Stimulated activated CD4-positive, alpha-beta T cell treated with anti-CD3 and anti-CD28 coated beads, Interleukin-1b, Interleukin-23, amount 100 ng/mL, for 24 hours (primary cell): Measurements from ENCODE around the gene ADGRL3.
"Not testable (repeated sequence)": the region's sequence is repeated elsewhere in the genome, so short reads cannot be mapped to it uniquely, and the experiment has no call there.

Source experiments
- DNase-seq, 4 experiments: peaks; one replicate each; pipeline ENCODE4 v3.0.0-alpha.2; 2020; ENCODE audit warnings: low read depth in 4 of 4, low spot score in 1 of 4

ADGRL3 gene

DNA sequence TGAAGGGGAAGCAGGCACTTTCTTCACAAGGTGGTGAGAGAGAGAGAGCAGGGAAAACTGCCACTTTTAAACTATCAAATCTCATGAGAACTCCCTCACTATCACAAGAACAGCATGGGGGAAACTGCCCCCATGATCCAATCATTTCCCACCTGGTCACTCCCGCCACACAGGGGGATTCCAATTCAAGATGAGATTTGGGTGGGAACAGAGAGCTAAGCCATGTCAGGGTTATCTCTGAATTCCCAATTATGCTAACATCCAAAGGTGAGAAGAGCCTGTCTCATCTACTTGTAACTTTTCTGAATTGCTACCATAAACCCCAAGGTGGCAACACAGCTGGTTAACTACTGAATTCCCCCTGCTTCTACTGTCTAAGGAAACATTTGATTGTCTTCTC is 758.5 kb downstream of the ADGRL3 start:
- DNase-seq, result no peak

DNA sequence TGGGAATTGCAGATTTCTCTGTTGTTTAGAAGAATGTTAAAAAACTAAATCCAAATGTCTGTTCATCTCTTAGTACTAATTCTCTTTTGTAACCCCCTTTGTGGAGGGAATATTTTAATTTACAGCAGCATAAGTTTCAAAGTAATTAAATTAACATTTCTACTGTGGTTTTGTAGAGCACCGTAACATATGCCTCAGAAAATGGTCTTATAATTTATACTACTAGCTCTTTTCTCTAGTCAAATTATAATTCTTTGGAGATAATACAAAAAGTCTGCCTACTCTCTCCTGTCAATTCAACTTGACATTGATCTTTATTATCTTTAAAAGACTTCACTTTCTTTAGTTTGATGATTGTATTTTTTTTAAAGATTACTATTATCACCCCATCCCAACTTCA is 759.0 kb downstream of the ADGRL3 start:
- no peak for DNase-seq

DNA sequence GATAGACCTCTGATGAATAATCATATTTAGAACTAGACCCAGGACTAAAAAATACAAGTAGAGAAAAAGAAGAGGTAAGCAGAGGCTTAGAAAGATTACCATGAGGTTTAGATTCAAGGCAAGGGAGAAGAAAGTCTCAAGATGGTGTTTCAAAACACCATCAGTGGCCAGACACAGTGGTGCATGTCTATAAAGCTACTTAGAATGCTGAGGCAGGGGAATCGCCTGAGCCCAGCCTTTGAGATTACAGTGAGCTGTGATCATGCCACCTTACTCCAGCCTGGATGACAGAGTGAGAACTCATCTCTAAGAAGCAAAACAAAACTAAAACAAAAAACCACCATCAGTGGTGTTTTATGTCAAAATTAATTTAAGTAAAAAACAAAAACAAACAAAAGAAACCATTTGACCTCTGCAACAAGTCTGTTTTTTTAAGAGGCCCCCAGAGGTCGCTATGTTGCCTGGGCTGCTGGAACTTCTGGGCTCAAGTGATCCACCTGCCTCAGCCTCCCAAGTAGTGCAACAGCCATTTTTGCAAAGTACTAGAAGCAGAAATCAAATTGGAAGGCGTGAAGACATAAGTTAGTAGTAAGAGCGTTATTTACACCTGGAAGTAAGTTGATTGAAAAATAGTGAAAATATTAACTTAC is 784.3 kb downstream of the ADGRL3 start:
- no peak for DNase-seq

DNA sequence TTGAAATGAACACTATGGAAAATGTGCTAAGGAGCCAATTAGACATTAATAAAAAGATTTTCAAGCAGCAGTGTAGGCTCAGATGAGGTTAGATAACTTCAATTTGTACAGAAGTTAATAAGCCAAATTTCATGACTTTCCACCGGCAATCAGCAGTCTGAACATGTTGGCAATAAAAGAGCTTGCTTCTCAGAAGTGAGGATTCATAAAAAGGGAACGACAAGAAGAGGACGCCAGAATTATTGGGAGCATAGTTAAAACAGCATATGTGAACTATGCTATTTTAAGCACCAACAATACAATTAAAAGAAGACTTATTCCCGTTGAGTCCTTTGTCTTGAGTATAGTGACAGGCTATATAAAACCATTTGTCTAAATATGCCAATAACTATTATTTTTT is 785.3 kb downstream of the ADGRL3 start:
- no peak for DNase-seq

DNA sequence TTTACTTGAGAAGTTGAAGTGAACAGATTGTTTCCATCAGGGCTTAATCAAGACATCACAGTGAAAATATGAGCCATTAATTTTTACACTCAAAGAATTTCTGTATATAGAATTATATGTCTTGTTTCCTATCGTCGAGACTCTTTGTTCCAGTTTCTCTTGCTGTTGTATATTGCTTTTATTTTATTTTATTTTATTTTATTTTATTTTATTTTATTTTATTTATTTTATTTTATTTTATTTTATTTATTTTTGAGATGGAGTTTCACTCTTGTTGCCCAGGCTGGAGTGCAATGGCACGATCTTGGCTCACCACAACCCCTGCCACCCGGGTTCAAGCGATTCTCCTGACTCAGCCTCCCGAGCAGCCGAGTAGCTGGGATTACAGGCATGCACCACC is 786.8 kb downstream of the ADGRL3 start:
- DNase-seq, result not testable (repeated sequence)

DNA sequence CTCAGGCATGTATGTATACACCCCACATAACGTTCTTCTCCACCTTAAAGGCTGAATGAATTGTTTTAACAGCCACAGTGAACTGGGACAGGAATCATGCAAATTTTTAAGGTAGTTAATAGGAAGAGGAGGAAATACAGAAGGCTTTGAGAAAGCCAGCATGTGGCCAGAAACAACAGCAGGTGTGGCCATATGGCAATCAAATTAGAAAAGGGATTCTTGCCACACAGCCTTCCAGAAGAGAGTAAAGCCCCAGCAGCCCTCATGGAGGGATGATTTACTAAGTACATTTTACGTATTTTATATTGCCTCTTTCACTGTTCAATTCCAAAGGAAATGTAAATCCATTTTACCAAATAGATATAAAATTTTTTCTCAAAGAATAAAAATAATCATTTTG is 792.2 kb downstream of the ADGRL3 start:
- DNase-seq, result no peak

DNA sequence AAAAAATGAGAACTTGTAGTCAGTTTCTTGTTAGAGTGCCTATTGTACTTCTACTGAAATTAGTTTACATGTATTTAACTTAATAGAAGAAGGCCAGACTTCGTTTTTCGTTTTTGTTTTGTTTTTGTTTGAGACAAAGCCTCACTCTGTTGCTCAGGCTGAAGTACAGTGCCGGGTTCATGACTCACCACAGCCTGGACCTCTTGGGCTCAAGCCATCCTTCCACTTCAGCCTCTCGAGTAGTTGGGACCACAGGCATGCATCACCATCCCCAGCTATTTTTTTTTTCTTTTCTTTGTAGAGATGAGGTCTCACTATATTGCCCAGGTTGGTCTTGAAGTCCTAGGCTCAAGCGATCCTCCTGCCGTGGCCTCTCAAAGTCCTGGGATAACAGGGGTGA is 793.9 kb downstream of the ADGRL3 start:
- no peak for DNase-seq

DNA sequence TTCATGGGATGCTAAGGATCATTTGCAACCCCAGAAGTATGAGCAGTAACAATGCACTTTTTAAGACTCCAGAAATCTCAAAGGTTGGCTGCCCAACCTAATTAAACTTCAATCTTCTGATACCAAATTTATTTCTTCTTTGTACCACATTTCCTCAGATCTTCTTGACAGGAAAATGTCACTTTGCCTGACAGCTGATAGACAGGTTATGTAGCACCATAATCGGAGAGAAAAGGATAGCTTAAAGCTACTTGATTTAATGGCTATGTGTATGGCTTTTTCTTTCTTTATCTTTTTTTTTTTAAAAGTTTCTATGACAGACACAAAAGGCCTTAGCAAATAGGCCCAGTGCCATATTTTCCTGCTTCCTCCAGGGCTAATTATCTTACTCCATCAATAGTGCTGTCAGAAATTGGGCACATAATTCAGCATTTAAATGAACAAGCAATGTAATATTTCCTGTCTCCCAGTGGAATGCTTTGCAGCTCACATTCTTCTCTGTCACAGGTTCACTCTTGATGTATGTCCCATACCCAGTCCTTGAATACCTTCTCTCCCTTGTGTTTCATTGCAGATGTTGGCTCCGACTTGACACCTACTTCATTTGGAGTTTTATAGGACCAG is 795.7 kb downstream of the ADGRL3 start:
- no peak for DNase-seq

DNA sequence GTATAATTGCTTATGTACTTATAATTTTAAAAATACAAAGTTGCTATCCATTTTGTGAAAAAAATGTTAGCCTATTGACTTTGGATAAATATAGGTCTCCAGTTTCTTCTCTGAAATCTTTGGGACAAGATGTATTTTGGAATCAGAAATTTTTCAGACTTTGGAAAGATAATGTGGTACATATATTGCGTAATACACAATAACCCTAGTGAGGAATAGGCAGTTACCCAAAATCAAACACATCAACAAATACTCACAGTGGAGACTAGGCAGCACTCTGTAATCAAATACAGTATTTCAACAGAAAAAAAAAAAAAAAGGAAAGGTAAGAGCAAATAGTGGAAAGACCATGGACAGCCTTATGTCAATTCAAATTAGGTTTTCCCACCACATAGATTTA is 796.8 kb downstream of the ADGRL3 start:
- DNase-seq, result no peak

DNA sequence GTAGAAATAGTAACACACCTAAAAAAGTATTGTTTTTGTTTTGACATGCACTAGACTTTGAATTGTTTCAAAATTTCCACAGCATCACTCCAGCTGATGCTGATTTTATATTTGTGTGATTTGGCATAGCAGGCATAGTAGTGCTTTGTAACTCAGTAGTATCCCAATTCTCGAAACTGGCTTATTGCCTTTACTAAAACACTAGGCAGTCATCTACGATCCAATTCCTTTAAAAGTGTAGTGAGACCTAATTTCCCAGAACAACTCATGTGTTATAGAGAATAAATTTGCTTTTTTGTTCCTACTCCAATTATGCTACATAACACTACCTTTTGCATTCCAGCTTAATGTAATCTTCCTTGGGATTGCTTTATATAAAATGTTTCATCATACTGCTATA is 797.7 kb downstream of the ADGRL3 start:
- DNase-seq, result no peak

DNA sequence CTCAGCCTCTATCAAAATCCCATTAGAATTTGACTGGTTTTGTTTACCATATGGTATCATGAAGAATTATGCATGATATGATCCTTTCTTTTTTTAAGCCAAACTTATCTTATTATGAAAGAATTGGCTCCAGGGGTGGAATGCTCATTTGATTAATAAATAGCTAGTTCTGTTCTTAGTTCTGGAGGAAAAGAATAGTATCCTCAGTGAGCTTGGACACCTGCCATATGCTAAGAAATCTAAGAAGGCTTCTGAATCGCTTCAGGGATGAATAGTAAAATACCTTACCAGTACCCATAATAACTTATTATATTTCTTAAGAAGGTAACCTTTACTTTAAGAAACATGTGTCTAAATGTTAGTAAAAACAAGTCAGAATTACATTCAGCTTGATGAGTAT is 803.6 kb downstream of the ADGRL3 start:
- DNase-seq, result no peak

DNA sequence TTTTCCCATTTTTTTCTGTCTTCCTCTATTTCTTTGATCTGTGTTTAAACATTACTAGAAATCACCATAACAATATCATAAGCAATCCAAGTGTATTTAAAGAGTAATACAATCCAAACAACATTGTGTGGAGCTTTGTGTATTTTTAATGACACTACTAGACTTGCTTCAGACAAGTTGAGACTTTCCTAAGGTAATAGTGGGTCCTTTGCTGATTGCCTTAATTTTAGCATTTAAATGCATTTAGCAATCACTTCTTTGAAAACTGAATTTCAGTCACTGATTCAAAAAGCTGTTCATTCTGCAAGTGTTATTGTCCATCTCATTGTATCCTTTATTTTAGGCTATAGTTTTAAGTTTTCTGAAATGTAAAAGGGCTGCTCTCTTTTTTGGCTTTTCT is 804.8 kb downstream of the ADGRL3 start:
- no peak for DNase-seq

DNA sequence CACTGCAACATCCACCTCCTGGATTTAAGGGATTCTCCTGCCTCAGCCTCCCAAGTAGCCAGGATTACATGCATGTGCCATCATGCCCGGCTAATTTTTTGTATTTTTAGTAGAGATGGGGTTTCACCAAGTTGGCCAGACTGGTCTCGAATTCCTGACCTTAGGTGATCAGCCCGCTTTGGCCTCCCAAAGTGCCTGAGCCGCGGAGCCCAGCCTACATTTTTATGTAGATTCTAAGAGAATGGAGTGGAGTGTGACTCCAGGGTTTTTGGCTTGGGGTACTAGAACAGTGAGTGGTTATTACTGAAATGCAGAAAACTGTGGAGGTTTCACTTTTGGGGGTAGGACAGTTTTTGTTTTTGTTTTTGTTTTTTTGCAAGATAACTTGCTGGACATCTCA is 806.0 kb downstream of the ADGRL3 start:
- DNase-seq, result no peak

DNA sequence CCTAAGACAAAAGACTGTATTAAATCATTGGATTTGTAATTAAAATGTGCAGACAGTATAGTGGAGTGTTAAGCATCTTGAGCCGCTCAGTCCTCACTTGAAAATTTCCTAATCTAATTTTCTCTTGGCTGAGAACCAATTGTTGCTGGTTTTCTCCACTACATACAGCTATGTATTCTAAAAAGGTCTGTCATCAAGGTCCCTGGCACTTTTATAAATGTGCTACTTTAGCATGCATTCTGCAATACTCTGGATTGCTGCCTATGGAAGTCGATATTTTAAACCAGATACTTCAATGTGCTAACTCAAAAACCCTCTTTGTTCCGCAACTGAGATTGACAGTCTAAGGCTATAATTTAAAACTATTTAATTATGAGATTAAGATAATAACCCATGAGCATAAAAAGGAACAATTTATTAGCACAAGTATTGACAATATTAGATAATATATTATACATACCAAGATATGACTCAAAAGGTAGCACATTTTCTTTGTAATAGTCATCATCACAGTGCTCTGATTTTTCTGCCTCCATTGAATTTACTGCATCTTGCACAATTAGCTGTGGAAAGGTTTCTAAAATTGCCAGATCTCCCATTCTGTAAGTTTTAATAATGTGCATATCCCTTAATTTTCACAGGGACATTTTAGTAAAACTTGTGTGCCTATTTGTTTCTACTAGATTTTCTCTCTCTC is 815.1 kb downstream of the ADGRL3 start:
- DNase-seq, result no peak

DNA sequence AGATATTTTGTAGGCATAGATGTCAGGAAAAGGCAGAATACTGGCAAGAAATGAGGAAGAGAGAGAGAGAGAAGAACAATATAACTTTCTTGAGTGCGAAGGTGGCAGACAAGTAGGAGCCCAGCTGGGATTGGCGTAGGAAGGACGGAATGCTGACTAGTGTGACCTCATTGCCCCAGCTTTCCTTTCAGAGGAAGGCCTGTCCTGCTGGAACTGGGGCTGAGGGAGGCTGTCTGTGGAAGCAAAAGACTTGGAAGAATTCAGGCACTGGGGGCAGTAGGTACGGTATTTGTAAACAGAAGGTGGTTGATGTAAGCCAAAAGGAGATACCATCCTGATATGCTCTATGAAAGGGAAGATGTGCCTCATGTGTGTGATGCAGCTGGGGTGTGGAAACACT is 818.4 kb downstream of the ADGRL3 start:
- DNase-seq, result no peak

DNA sequence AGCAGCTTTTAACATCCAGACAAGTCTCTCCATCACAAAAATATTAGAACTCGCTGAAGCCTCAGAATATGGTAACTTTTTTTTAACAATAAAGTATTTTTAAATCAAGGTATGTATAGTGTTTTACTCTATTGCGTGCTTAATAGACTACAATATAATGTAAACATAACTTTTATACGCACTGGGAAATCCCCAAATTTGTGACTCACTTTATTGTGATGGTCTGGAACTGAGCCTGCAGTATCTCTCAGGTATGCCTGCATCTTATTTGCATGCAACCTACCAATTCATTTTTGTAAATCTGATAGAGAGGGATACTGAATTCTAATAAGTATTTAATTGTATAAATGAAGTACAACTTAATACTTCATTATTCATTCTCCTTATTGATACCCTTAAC is 823.5 kb downstream of the ADGRL3 start:
- no peak for DNase-seq

DNA sequence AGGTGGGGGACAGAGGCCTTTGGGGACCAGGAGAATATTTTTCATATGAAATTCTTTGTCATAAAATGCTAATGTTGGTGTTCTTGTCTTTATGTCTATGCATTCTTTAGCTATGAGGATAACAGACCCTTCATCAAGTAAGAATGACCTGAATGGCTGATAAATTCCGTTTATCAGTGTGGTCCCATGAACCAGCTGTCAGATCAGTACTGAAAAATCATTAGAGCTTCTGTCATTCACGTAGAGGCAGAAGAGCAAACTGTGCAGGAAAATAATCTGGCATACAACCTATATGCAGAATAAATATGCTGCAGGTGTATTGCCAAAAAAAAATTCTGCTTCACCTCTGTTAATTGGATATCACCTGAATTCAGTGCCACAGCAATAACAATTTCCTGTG is 828.6 kb downstream of the ADGRL3 start:
- DNase-seq, result no peak

DNA sequence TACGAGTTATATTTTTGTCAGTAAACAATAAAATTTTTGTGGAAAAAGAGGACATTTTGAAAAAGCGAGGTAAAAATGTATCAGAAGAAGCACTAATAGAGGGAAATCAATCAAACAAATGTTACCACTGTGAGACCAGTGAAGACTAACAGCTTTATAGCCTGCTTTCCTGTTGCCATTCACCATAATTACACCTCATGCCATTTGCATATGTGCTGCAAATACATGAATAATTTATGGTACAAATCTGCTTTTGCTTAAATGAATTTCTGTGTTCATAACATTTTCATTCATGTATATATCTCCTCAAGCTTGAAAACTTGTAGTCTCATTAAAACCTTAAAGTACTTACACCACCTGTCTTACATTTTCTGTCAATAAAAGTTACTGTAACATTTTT is 830.8 kb downstream of the ADGRL3 start:
- no peak for DNase-seq

DNA sequence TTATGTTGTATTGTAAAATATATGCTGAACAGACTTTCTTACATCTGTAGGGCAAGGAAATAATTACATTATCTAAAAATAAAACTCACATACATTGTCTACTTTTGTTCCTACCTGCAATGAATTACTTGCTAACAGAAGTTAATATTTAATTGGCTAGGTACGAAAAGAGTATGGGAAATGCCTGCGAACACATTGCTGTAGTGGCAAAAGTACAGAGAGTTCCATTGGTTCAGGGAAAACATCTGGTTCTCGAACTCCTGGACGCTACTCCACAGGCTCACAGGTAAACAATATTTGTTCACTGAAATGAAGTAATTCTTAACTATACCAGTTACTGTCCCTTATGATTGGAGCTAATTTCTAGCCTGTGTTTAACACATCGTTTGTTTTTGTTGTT is 837.4 kb downstream of the ADGRL3 start:
- no peak for DNase-seq

DNA sequence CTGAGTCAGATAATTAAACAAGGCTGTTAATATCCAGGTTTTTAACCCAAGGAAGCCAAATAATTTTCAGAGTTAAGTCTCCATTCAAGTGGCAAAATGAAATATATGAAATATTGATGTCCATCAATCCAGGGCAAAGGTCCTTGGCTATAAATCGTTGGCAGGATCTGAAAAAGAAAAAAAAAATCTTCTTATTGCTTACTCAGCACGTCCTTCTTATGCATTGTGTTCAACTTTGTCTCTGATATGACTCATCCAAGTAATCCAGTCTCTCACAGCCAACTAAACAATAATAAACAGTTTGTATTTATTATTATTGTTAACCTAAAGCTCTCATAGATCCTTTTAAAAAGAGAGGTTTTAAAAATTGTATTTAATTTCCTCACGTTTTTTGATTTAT is 851.2 kb downstream of the ADGRL3 start:
- no peak for DNase-seq

DNA sequence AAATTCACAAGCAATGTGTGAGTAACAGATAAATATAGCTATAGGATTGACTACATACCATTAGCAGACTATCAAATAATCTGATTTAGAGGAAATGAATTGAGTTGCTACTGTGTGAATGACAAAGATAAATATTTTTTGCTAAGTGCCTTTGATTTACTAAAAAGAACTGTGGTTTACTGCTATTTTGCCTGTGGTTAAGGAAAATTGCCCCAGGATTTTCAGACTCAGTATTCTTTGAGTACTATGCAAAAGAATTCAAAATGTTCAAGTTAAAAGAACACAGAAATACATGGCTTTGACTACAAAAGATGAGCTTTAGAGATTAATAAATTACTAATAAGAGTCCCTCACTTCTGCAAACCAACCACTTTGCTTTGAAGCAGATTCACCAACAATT is 853.8 kb downstream of the ADGRL3 start:
- DNase-seq, result no peak

DNA sequence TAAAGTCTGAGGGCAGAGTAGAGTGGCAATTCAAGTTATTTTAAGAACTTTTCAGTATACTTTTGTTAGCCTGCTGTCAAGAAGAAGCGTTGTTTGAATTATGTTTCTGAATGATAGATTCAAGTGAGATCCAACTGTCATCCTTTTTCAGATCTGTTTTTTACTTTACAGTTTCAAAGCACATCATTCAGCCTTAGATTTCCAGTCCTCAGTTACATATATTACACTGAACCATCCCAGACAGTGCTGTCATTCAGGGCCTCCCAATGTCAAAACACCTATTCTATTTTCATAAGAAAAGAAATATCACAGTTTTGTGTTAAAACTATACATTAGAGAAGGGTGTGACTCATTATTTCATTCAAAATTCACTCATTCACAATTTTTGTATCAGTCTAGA is 856.9 kb downstream of the ADGRL3 start:
- DNase-seq, result no peak

DNA sequence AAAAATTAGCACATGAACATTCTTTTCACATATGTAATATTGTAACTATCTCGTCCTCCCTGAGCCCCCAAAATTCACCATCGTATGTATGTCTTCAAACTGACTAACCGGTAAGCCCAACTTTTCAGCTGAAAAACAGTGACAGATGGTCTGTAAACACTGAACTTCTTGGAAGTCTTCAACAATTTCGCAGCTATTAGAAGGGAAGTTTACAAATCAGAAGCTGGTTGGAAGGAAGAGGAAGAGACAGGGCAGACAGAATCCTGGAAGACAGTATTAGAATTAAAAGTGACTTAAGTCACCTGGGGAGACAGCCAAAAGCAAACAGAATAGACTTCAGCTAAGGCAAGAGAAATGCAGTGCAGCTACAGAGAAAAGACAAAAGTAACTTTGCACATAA is 858.4 kb downstream of the ADGRL3 start:
- no peak for DNase-seq
